PC-9 (cell line): Measurements from ENCODE around the gene RPP25.

Source experiments
- EZH2 ChIP-seq: fragments of 200-600 bp; sonication (generic); IDR thresholded peaks from 2 replicates; pipeline ENCODE4 v1.8.0; 2017; ENCODE audit warnings: antibody characterized with exemption, low read depth
- TF ChIP-seq, protein P1 (sequence below): fragments of 200-600 bp; sonication (generic); conservative IDR thresholded peaks from 2 replicates; pipeline ENCODE4 v1.6.1; 2017; ENCODE audit warnings: mixed run types, antibody characterized with exemption, mild to moderate bottlenecking, moderate library complexity

DNA sequence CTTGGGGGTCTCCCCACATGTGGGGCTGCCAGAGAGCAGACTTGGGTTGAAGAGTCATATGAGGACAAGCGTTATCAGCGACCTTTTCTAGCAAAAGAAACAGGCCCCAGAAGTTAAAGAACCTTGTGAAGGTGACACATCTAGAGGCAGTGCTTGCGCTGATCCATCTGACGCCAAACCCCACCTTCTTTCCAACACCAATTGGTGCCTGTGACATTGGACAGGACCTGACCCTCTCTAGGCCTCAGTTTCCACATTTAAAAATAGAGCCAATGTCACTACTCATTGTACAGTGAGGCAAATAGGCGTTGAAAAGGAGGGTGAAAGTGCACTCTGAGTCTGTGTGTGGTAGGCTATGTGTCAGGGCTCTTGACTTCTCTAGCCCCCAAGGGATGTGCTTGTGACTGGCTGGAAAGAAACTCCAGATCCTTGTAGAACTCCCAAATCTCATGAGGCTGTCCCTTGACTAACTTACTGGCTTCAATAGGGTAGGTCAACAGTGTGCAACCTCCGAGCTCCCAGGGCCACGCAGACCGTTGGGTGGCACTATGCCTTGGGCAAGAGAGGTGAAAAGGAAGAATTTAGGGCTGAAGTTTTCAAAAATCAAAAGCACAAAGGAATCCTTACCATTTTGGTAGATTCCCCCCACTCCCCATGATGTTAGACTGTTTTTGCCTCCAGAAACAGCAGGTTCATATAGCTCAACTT is 49.3 kb downstream of the RPP25 start:
- TF ChIP-seq, protein P1, sequence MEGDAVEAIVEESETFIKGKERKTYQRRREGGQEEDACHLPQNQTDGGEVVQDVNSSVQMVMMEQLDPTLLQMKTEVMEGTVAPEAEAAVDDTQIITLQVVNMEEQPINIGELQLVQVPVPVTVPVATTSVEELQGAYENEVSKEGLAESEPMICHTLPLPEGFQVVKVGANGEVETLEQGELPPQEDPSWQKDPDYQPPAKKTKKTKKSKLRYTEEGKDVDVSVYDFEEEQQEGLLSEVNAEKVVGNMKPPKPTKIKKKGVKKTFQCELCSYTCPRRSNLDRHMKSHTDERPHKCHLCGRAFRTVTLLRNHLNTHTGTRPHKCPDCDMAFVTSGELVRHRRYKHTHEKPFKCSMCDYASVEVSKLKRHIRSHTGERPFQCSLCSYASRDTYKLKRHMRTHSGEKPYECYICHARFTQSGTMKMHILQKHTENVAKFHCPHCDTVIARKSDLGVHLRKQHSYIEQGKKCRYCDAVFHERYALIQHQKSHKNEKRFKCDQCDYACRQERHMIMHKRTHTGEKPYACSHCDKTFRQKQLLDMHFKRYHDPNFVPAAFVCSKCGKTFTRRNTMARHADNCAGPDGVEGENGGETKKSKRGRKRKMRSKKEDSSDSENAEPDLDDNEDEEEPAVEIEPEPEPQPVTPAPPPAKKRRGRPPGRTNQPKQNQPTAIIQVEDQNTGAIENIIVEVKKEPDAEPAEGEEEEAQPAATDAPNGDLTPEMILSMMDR = no peak
- no peak for TF ChIP-seq EZH2
